ENCODE results near the gene TMA7B.

The TMA7B gene

DNA sequence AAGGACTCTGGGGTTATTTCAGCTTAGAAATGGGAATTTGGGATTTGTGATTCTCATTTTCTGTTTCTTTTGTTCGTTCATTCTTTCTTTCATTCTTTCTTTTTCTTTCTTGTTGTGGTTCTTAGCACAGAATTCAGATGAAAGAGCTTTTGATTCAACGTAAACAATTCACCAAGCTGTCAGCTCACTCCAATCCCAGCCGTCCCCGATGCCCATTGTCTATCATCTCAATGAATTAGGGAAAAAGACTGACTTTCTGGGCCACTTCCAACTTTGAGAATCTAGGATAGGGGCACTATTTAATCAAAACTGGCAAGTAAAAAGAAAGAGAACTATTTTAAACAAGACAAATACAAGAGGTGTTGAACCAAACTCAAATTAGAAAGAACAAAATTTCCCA lies 25.1 kb upstream of the TMA7B start:
- Histone ChIP-seq H3K9me3 (ENCODE audit: control insufficient read depth, insufficient read depth, low read length) (no peaks in the 10 kb centered on the region), H3K4me1 (ENCODE audit: control insufficient read depth, low read length) (no peaks in the 10 kb centered on the region), H3K4me3 (ENCODE audit: low read length) (no peak overlapping the region), H3F3A (ENCODE audit: control insufficient read depth, insufficient read depth) (no peaks in the 10 kb centered on the region), H3K27me3 (ENCODE audit: control insufficient read depth, low read length) (peaks cover 63% of the 10 kb centered on the region), H3K79me2 (ENCODE audit: control insufficient read depth, low read length) (no peaks in the 10 kb centered on the region), H4K20me1 (ENCODE audit: control insufficient read depth, insufficient read depth, low read depth, low read length) (no peaks in the 10 kb centered on the region), H3K27ac (ENCODE audit: low read depth, low read length) (no peak overlapping the region), H3K4me2 (ENCODE audit: low read length) (no peak overlapping the region), H3K9me2 (replicated peaks; ENCODE audit: control insufficient read depth, low read length) (no peaks in the 10 kb centered on the region), H3K36me3 (ENCODE audit: control insufficient read depth, low read length) (no peaks in the 10 kb centered on the region)
- TF ChIP-seq, protein P1, sequence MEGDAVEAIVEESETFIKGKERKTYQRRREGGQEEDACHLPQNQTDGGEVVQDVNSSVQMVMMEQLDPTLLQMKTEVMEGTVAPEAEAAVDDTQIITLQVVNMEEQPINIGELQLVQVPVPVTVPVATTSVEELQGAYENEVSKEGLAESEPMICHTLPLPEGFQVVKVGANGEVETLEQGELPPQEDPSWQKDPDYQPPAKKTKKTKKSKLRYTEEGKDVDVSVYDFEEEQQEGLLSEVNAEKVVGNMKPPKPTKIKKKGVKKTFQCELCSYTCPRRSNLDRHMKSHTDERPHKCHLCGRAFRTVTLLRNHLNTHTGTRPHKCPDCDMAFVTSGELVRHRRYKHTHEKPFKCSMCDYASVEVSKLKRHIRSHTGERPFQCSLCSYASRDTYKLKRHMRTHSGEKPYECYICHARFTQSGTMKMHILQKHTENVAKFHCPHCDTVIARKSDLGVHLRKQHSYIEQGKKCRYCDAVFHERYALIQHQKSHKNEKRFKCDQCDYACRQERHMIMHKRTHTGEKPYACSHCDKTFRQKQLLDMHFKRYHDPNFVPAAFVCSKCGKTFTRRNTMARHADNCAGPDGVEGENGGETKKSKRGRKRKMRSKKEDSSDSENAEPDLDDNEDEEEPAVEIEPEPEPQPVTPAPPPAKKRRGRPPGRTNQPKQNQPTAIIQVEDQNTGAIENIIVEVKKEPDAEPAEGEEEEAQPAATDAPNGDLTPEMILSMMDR (IDR thresholded peaks at IDR 0.05; ENCODE audit: low read depth, low read length, poor library complexity, severe bottlenecking) = no peak
- no peak for TF ChIP-seq EZH2phosphoT487 (IDR thresholded peaks at IDR 0.05; ENCODE audit: borderline replicate concordance, low read length)

DNA sequence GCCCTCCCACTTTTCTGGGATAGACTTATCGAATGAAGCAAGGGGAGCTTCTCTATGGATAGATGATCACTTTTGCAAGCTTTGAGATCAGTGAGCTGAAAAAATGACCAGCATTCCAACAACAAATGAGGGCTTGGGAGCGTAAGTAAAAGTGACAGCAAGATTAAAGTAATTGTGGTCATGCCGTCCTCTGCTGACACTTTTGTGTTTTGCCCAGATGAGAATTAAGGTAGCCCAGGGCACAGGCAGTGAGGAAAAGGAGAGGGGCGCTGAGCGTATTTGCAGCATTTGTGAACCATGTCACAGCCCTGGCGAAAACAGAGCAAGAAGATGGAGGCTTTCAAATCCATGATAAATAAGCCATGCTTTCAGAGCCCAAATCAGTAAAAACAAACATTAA lies 24.6 kb upstream of the TMA7B start:
- no peaks in the 10 kb centered on the region for H3K79me2 ChIP-seq (ENCODE audit: control insufficient read depth, low read length)
- no peaks in the 10 kb centered on the region for H3F3A ChIP-seq (ENCODE audit: control insufficient read depth, insufficient read depth)
- no peaks in the 10 kb centered on the region for H3K4me1 ChIP-seq (ENCODE audit: control insufficient read depth, low read length)
- H3K9me2 ChIP-seq (replicated peaks; ENCODE audit: control insufficient read depth, low read length) = no peaks in the 10 kb centered on the region
- H3K27ac ChIP-seq (ENCODE audit: low read depth, low read length) = no peak overlapping the region
- no peak overlapping the region for H3K4me2 ChIP-seq (ENCODE audit: low read length)
- TF ChIP-seq, protein P1 (IDR thresholded peaks at IDR 0.05; ENCODE audit: low read depth, low read length, poor library complexity, severe bottlenecking) = no peak
- no peak for TF ChIP-seq EZH2phosphoT487 (IDR thresholded peaks at IDR 0.05; ENCODE audit: borderline replicate concordance, low read length)
- H3K9me3 ChIP-seq (ENCODE audit: control insufficient read depth, insufficient read depth, low read length) = no peaks in the 10 kb centered on the region
- H4K20me1 ChIP-seq (ENCODE audit: control insufficient read depth, insufficient read depth, low read depth, low read length) = no peaks in the 10 kb centered on the region
- H3K27me3 ChIP-seq (ENCODE audit: control insufficient read depth, low read length) = peaks cover 58% of the 10 kb centered on the region
- H3K4me3 ChIP-seq (ENCODE audit: low read length) = no peak overlapping the region
- no peaks in the 10 kb centered on the region for H3K36me3 ChIP-seq (ENCODE audit: control insufficient read depth, low read length)

DNA sequence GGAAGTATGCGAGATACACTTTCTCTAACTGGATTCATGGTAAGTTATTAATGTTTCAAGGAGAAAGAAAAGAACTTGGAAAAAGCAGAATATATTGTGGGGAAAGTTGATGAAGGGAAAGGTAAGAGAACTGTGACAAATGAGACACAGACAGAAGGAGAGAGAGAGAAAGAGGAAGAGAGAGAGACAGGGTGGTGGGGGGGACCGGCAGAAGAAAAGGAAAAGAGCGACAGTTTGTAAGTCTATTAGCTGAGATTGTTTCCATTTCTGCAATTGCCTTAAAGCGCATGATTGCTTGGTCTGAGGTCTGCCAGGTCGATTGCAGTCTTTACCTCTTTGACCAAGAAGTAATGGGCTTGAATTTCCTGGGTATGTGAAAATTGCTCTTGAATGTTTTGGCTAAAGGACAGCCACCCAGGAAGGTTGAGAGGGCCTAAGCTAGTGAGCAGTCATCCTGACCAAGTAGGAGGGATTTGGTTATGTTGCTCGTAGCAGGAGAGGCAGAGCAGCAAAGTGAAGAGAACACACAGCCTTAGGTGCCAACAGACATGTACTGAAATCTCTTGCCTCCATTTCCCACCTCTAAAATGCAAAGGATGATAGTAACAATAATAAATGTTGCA lies 23.6 kb upstream of the TMA7B start:
- Histone ChIP-seq H3K27ac (ENCODE audit: low read depth, low read length) (no peak overlapping the region), H3K9me2 (replicated peaks; ENCODE audit: control insufficient read depth, low read length) (no peaks in the 10 kb centered on the region), H3K4me3 (ENCODE audit: low read length) (no peak overlapping the region), H3K9me3 (ENCODE audit: control insufficient read depth, insufficient read depth, low read length) (no peaks in the 10 kb centered on the region), H3K79me2 (ENCODE audit: control insufficient read depth, low read length) (no peaks in the 10 kb centered on the region), H3K4me2 (ENCODE audit: low read length) (no peak overlapping the region), H4K20me1 (ENCODE audit: control insufficient read depth, insufficient read depth, low read depth, low read length) (no peaks in the 10 kb centered on the region), H3F3A (ENCODE audit: control insufficient read depth, insufficient read depth) (no peaks in the 10 kb centered on the region), H3K36me3 (ENCODE audit: control insufficient read depth, low read length) (no peaks in the 10 kb centered on the region), H3K27me3 (ENCODE audit: control insufficient read depth, low read length) (peaks cover 50% of the 10 kb centered on the region), H3K4me1 (ENCODE audit: control insufficient read depth, low read length) (peaks cover 8% of the 10 kb centered on the region)
- no peak for TF ChIP-seq EZH2phosphoT487 (IDR thresholded peaks at IDR 0.05; ENCODE audit: borderline replicate concordance, low read length)
- TF ChIP-seq, protein P1 (IDR thresholded peaks at IDR 0.05; ENCODE audit: low read depth, low read length, poor library complexity, severe bottlenecking) = no peak
